Upper lobe of right lung (tissue), 1 donor: ENCODE results near the gene SMARCE1. TPM values are rescaled to one million over a fixed set of nuclear protein-coding genes. Genes with fewer than 3 reads are reported as not detected.

ENCODE experiments used
- ATAC-seq: fragments of 200-7000 bp; cut with Tn5 transposase; one replicate; pipeline ENCODE4 v1.9.1; 2020; ENCODE audit warnings: mild to moderate bottlenecking, moderate library complexity
- DNase-seq: peaks from one replicate; pipeline ENCODE4 v3.0.0-alpha.2; 2020
- H3K27ac ChIP-seq: fragments of 200-600 bp; one replicate; pipeline ENCODE4 v1.8.0; 2022
- H3K27me3 ChIP-seq: fragments of 200-600 bp; one replicate; pipeline ENCODE4 v1.8.0; 2022; ENCODE audit warnings: mild to moderate bottlenecking
- H3K36me3 ChIP-seq: fragments of 200-600 bp; one replicate; pipeline ENCODE4 v1.8.0; 2022
- H3K4me1 ChIP-seq: fragments of 200-600 bp; one replicate; pipeline ENCODE4 v1.8.0; 2022
- H3K4me3 ChIP-seq: fragments of 200-600 bp; one replicate; pipeline ENCODE4 v1.8.0; 2022; ENCODE audit warnings: mild to moderate bottlenecking
- H3K9me3 ChIP-seq: fragments of 200-600 bp; one replicate; pipeline ENCODE4 v1.8.0; 2022
- CTCF ChIP-seq: fragments of 200-600 bp; IDR thresholded peaks from one replicate; pipeline ENCODE4 v1.8.0; 2022; ENCODE audit warnings: antibody characterized with exemption
- intact Hi-C: fragments of 100-400 bp; cut with DNase I; formaldehyde crosslinking; loops from one replicate; pipeline ENCODE4 v1.11.0; 2022
- total RNA-seq: library from RNA; stranded (reverse); fragmentation: NEBNext Ultra II Directional; extraction: Animal tissue kit (Norgen Biotek cat#: 25700); gene quantifications from one replicate; pipeline ENCODE4 v1.2.1, GENCODE V29; 2021
- donor health status: DM: no; HTN: yes; CAD: no; lungs with severe emphysema.

The SMARCE1 gene
- total RNA-seq, 1 donor from 2014 or later: 80.2 TPM

GRCh38 chr17:40614431-40615067, 33.1 kb downstream of the SMARCE1 start:
- Histone ChIP-seq H3K36me3 (no peaks in the 10 kb centered on the region), H3K4me1 (no peaks in the 10 kb centered on the region), H3K27me3 (no peaks in the 10 kb centered on the region), H3K27ac (no peak overlapping the region), H3K4me3 (no peak overlapping the region), H3K9me3 (no peaks in the 10 kb centered on the region)
- intact Hi-C loops: no loop called here
- TF ChIP-seq CTCF: no peak
- DNase-seq (no peak), ATAC-seq (no peak)

- Histone ChIP-seq H3K36me3 (no peaks in the 10 kb centered on the region), H3K4me1 (no peaks in the 10 kb centered on the region), H3K9me3 (no peaks in the 10 kb centered on the region), H3K27ac (no peak overlapping the region), H3K27me3 (no peaks in the 10 kb centered on the region), H3K4me3 (no peak overlapping the region)
- TF ChIP-seq CTCF: no peak
- intact Hi-C loops: no loop called here
- DNase-seq (no peak), ATAC-seq (no peak)
Measured at GRCh38 chr17:40613467-40614154, 34.0 kb downstream of the SMARCE1 start.

- no peaks in the 10 kb centered on the region for H3K9me3 ChIP-seq
- no peak overlapping the region for H3K27ac ChIP-seq
- H3K4me3 ChIP-seq: no peak overlapping the region
- H3K4me1 ChIP-seq: peaks cover 1% of the 10 kb centered on the region
- no peaks in the 10 kb centered on the region for H3K36me3 ChIP-seq
- DNase-seq: no peak
- no peak for TF ChIP-seq CTCF
- no peak for ATAC-seq
- intact Hi-C loops: no loop called here
- H3K27me3 ChIP-seq: no peaks in the 10 kb centered on the region
Measured at GRCh38 chr17:40612599-40613244, 34.9 kb downstream of the SMARCE1 start.

GRCh38 chr17:40611840-40612474, 35.7 kb downstream of the SMARCE1 start:
- no peak for TF ChIP-seq CTCF
- no peak for DNase-seq

GRCh38 chr17:40610359-40610758, 37.3 kb downstream of the SMARCE1 start:
- no peaks in the 10 kb centered on the region for H3K27me3 ChIP-seq
- no peak for DNase-seq
- intact Hi-C loops: no loop called here
- peaks cover 6% of the 10 kb centered on the region for H3K4me1 ChIP-seq
- no peaks in the 10 kb centered on the region for H3K36me3 ChIP-seq
- no peak overlapping the region for H3K4me3 ChIP-seq
- no peak for ATAC-seq
- no peak overlapping the region for H3K27ac ChIP-seq
- TF ChIP-seq CTCF: no peak
- no peaks in the 10 kb centered on the region for H3K9me3 ChIP-seq

More at GRCh38 chr17:40611840-40612474, 35.7 kb downstream of the SMARCE1 start:
- no peak overlapping the region for H3K27ac ChIP-seq
- H3K9me3 ChIP-seq: no peaks in the 10 kb centered on the region
- H3K27me3 ChIP-seq: no peaks in the 10 kb centered on the region
- peaks cover 6% of the 10 kb centered on the region for H3K4me1 ChIP-seq
- H3K4me3 ChIP-seq: no peak overlapping the region
- ATAC-seq: no peak
- intact Hi-C loops: no loop called here
- no peaks in the 10 kb centered on the region for H3K36me3 ChIP-seq
